ENCODE results near the gene SLC39A11. TPM values are rescaled to one million over a fixed set of nuclear protein-coding genes. Genes with fewer than 3 reads are reported as not detected.

SLC39A11 gene
- total and polyA plus RNA-seq, 2 of the 13 experiments (the other 11 are each of a cell fraction or from before 2014, with no cell fraction given), result 17.2 to 31.5 TPM

DNA sequence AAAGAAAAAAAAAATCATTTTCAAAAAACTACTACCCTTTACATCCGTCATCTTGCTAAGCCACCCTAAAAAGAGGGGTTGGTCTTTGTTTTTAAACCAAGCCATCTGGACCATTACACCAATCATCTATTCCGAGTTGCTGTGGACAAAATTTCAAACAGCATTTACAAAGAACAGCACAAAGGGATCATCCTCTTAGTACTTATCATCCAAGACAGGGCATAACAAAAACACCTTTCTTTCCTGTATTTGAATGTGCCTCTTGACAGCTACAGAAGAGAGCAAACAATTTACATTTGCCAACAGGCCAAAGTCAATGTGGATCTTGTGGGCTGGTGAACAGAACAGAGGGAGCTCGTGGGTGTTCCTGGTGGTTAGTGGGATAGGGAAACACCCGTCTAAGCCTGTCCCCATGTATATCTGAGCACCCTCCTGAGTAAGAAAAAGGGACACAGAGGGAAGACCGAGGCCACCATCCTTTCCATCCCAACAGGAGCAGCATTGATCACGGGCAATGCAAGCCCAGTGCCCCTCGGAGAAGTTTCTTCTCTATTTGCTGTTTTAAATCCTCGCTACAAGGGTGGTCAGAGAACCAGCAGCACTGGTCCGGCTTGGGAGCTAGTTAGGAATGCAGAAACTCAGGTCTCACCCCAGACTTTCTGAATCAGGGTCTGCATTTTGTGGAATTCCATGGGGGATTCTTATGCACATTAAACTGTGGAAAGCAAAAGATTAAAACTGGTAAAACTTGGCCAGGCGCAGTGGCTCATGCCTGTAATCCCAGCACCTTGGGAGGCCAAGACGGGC lies 1.9 kb downstream of the SLC39A11 start (continued):
- peak; percentile 32; the same call in 1 of the 2 replicates for TF ChIP-seq POLR2G (IDR thresholded peaks at IDR 0.05; ENCODE audit: low read depth, low read length)
- TF ChIP-seq, protein P1, sequence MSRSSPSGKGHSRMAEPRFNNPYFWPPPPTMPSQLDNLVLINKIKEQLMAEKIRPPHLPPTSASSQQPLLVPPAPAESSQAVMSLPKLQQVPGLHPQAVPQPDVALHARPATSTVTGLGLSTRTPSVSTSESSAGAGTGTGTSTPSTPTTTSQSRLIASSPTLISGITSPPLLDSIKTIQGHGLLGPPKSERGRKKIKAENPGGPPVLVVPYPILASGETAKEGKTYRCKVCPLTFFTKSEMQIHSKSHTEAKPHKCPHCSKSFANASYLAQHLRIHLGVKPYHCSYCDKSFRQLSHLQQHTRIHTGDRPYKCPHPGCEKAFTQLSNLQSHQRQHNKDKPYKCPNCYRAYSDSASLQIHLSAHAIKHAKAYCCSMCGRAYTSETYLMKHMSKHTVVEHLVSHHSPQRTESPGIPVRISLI (CRISPR knock-in tag; IDR thresholded peaks at IDR 0.05; ENCODE audit: borderline replicate concordance), result peak; percentile 66; the same call in 1 of the 2 replicates
- TF ChIP-seq ZNF556 (CRISPR knock-in tag; IDR thresholded peaks at IDR 0.05; ENCODE audit: borderline replicate concordance), result peak; percentile 25; the same call in 1 of the 2 replicates
- TF ChIP-seq, protein P2, sequence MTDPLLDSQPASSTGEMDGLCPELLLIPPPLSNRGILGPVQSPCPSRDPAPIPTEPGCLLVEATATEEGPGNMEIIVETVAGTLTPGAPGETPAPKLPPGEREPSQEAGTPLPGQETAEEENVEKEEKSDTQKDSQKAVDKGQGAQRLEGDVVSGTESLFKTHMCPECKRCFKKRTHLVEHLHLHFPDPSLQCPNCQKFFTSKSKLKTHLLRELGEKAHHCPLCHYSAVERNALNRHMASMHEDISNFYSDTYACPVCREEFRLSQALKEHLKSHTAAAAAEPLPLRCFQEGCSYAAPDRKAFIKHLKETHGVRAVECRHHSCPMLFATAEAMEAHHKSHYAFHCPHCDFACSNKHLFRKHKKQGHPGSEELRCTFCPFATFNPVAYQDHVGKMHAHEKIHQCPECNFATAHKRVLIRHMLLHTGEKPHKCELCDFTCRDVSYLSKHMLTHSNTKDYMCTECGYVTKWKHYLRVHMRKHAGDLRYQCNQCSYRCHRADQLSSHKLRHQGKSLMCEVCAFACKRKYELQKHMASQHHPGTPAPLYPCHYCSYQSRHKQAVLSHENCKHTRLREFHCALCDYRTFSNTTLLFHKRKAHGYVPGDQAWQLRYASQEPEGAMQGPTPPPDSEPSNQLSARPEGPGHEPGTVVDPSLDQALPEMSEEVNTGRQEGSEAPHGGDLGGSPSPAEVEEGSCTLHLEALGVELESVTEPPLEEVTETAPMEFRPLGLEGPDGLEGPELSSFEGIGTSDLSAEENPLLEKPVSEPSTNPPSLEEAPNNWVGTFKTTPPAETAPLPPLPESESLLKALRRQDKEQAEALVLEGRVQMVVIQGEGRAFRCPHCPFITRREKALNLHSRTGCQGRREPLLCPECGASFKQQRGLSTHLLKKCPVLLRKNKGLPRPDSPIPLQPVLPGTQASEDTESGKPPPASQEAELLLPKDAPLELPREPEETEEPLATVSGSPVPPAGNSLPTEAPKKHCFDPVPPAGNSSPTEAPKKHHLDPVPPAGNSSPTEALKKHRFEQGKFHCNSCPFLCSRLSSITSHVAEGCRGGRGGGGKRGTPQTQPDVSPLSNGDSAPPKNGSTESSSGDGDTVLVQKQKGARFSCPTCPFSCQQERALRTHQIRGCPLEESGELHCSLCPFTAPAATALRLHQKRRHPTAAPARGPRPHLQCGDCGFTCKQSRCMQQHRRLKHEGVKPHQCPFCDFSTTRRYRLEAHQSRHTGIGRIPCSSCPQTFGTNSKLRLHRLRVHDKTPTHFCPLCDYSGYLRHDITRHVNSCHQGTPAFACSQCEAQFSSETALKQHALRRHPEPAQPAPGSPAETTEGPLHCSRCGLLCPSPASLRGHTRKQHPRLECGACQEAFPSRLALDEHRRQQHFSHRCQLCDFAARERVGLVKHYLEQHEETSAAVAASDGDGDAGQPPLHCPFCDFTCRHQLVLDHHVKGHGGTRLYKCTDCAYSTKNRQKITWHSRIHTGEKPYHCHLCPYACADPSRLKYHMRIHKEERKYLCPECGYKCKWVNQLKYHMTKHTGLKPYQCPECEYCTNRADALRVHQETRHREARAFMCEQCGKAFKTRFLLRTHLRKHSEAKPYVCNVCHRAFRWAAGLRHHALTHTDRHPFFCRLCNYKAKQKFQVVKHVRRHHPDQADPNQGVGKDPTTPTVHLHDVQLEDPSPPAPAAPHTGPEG (CRISPR knock-in tag; IDR thresholded peaks at IDR 0.05), result peak; percentile 97
- peak; percentile 61; the same call in 1 of the 2 replicates for TF ChIP-seq PITX1 (CRISPR knock-in tag; IDR thresholded peaks at IDR 0.05)
- TF ChIP-seq, protein P3, sequence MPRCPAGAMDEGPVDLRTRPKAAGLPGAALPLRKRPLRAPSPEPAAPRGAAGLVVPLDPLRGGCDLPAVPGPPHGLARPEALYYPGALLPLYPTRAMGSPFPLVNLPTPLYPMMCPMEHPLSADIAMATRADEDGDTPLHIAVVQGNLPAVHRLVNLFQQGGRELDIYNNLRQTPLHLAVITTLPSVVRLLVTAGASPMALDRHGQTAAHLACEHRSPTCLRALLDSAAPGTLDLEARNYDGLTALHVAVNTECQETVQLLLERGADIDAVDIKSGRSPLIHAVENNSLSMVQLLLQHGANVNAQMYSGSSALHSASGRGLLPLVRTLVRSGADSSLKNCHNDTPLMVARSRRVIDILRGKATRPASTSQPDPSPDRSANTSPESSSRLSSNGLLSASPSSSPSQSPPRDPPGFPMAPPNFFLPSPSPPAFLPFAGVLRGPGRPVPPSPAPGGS (CRISPR knock-in tag; IDR thresholded peaks at IDR 0.05), result no peak
- no peak for TF ChIP-seq MZF1 (CRISPR knock-in tag; IDR thresholded peaks at IDR 0.05; ENCODE audit: borderline replicate concordance)
- TF ChIP-seq, protein P4, sequence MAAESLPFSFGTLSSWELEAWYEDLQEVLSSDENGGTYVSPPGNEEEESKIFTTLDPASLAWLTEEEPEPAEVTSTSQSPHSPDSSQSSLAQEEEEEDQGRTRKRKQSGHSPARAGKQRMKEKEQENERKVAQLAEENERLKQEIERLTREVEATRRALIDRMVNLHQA (CRISPR knock-in tag; IDR thresholded peaks at IDR 0.05), result no peak
- TF ChIP-seq ZNF570 (CRISPR knock-in tag; IDR thresholded peaks at IDR 0.05; ENCODE audit: borderline replicate concordance), result no peak
- TF ChIP-seq, protein P5, sequence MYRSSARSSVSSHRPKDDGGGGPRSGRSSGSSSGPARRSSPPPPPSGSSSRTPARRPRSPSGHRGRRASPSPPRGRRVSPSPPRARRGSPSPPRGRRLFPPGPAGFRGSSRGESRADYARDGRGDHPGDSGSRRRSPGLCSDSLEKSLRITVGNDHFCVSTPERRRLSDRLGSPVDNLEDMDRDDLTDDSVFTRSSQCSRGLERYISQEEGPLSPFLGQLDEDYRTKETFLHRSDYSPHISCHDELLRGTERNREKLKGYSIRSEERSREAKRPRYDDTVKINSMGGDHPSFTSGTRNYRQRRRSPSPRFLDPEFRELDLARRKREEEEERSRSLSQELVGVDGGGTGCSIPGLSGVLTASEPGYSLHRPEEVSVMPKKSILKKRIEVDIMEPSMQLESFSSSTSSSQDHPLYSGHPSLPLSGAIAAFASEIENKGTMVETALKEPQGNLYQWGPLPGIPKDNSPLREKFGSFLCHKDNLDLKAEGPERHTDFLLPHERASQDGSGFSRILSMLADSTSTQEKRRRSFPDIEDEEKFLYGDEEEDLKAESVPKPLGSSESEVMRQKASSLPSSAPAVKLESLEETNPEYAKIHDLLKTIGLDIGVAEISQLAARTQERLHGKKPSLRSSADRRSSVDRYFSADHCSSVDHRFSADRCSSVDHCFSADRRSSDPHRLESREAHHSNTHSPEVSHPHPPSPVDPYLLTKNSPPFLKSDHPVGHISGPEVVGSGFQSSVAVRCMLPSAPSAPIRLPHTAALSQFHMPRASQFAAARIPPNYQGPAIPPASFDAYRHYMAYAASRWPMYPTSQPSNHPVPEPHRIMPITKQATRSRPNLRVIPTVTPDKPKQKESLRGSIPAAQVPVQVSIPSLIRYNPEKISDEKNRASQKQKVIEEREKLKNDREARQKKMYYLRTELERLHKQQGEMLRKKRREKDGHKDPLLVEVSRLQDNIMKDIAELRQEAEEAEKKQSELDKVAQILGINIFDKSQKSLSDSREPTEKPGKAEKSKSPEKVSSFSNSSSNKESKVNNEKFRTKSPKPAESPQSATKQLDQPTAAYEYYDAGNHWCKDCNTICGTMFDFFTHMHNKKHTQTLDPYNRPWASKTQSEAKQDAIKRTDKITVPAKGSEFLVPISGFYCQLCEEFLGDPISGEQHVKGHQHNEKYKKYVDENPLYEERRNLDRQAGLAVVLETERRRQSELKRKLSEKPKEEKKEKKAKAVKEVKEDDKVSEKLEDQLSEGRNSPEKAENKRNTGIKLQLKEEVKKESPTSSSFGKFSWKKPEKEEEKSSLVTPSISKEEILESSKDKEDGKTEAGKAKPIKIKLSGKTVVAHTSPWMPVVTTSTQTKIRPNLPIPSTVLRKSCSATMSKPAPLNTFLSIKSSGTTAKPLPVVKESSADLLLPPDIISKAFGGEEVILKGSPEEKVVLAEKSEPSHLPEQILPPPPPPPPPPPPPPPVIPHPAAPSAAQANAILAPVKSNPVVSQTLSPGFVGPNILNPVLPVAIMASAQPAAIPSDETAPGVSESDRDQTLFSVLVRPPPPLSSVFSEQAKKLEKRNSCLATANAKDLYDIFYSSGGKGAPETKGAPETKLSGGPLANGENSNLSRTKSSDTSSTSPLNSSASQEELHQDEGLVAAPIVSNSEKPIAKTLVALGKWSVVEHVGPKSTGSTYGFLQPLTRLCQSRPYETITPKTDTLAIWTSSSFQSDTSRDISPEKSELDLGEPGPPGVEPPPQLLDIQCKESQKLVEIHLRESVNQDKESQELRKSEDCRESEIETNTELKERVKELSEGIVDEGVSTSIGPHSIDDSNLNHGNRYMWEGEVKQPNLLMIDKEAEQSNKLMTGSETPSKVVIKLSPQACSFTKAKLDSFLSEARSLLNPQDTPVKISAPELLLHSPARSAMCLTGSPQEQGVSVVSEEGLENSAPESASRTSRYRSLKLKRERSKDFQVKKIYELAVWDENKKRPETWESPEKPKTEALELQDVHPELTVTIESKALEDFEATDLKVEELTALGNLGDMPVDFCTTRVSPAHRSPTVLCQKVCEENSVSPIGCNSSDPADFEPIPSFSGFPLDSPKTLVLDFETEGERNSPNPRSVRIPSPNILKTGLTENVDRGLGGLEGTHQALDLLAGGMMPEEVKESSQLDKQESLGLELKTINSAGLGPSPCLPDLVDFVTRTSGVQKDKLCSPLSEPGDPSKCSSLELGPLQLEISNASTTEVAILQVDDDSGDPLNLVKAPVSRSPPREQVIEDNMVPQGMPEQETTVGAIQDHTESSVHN (CRISPR knock-in tag; IDR thresholded peaks at IDR 0.05), result 0 out of 2 replicates have a peak, but pooled peaks have one; percentile 76

Data from HepG2 (cell line).